ENCODE measurements around the gene IL1RAPL1.

The IL1RAPL1 gene

GRCh38 chrX:29841750-29842149 lies 1254.5 kb downstream of the IL1RAPL1 start:
- DNase-seq, result no peak

GRCh38 chrX:29842552-29842951 lies 1255.3 kb downstream of the IL1RAPL1 start:
- DNase-seq, result no peak

- no peak for DNase-seq
Measured at GRCh38 chrX:29851857-29852605, 1264.8 kb downstream of the IL1RAPL1 start.

GRCh38 chrX:29852767-29853166 lies 1265.5 kb downstream of the IL1RAPL1 start:
- no peak for DNase-seq

GRCh38 chrX:29858714-29859113 lies 1271.5 kb downstream of the IL1RAPL1 start:
- DNase-seq, result no peak

- DNase-seq, result no peak
Measured at GRCh38 chrX:29862126-29862677, 1275.0 kb downstream of the IL1RAPL1 start.

GRCh38 chrX:29867971-29868370 lies 1280.7 kb downstream of the IL1RAPL1 start:
- no peak for DNase-seq

- no peak for DNase-seq
Measured at GRCh38 chrX:29869837-29870236, 1282.6 kb downstream of the IL1RAPL1 start.

- DNase-seq, result no peak
Measured at GRCh38 chrX:29870608-29871007, 1283.4 kb downstream of the IL1RAPL1 start.

- DNase-seq, result no peak
Measured at GRCh38 chrX:29872831-29873230, 1285.6 kb downstream of the IL1RAPL1 start.

GRCh38 chrX:29876733-29877132 lies 1289.5 kb downstream of the IL1RAPL1 start:
- no peak for DNase-seq

GRCh38 chrX:29880977-29881376 lies 1293.7 kb downstream of the IL1RAPL1 start:
- no peak for DNase-seq

GRCh38 chrX:29890004-29890403 lies 1302.8 kb downstream of the IL1RAPL1 start:
- no peak for DNase-seq

GRCh38 chrX:29890646-29891200 lies 1303.5 kb downstream of the IL1RAPL1 start:
- no peak for DNase-seq

GRCh38 chrX:29902004-29902403 lies 1314.8 kb downstream of the IL1RAPL1 start:
- no peak for DNase-seq

GRCh38 chrX:29903360-29903759 lies 1316.1 kb downstream of the IL1RAPL1 start:
- DNase-seq, result no peak

GRCh38 chrX:29911673-29912072 lies 1324.4 kb downstream of the IL1RAPL1 start:
- no peak for DNase-seq

- DNase-seq, result no peak
Measured at GRCh38 chrX:29913647-29914046, 1326.4 kb downstream of the IL1RAPL1 start.

- DNase-seq, result no peak
Measured at GRCh38 chrX:29922607-29923006, 1335.4 kb downstream of the IL1RAPL1 start.

GRCh38 chrX:29926056-29926455 lies 1338.8 kb downstream of the IL1RAPL1 start:
- DNase-seq, result no peak

- DNase-seq, result no peak
Measured at GRCh38 chrX:29926659-29927058, 1339.4 kb downstream of the IL1RAPL1 start.

- DNase-seq, result no peak
Measured at GRCh38 chrX:29935455-29935854, 1348.2 kb downstream of the IL1RAPL1 start.

- DNase-seq, result no peak
Measured at GRCh38 chrX:29940750-29941149, 1353.5 kb downstream of the IL1RAPL1 start.

- DNase-seq, result no peak
Measured at GRCh38 chrX:29941287-29941686, 1354.0 kb downstream of the IL1RAPL1 start.

- DNase-seq, result no peak
Measured at GRCh38 chrX:29947225-29947624, 1360.0 kb downstream of the IL1RAPL1 start.

Data from activated naive CD4-positive, alpha-beta T cell (primary cell).